ENCODE data around the gene ETS1. TPM values are rescaled to one million over a fixed set of nuclear protein-coding genes. Genes with fewer than 3 reads are reported as not detected.

The ETS1 gene
- total and polyA plus RNA-seq, 2 experiments from 2014 or later = 25.6 to 52.6 TPM

- no peak overlapping the region for H3K27ac Mint-ChIP-seq
- Histone ChIP-seq H3K36me3 (ENCODE audit: insufficient read depth) (no peaks in the 10 kb centered on the region), H3F3A (replicated peaks; ENCODE audit: low read depth) (no peaks in the 10 kb centered on the region), H3K27me3 (ENCODE audit: insufficient read depth) (peaks cover 14% of the 10 kb centered on the region), H3K4me1 (ENCODE audit: insufficient read depth) (peaks cover 73% of the 10 kb centered on the region), H2AFZ (no peak overlapping the region), H4K20me1 (replicated peaks; ENCODE audit: insufficient read depth) (peaks cover 29% of the 10 kb centered on the region), H3K4me2 (no peak overlapping the region), H3K9me2 (ENCODE audit: insufficient read depth) (no peaks in the 10 kb centered on the region), H3K4me3 (no peak overlapping the region), H3K79me2 (replicated peaks; ENCODE audit: insufficient read depth) (peaks cover 69% of the 10 kb centered on the region), H3K27ac (ENCODE audit: low read depth) (no peak overlapping the region)
- H3K27me3 Mint-ChIP-seq (ENCODE audit: insufficient read depth, low read depth, poor library complexity) = peaks cover 21% of the 10 kb centered on the region
- H3K4me1 Mint-ChIP-seq = peaks cover 57% of the 10 kb centered on the region
- no peak for DNase-seq (ENCODE audit: low spot score)
- H3K9me3 Mint-ChIP-seq = no peaks in the 10 kb centered on the region
- no peak for TF ChIP-seq ZNF331 (CRISPR knock-in tag; IDR thresholded peaks at IDR 0.05; ENCODE audit: low read depth)
- TF ChIP-seq ETS1 (IDR thresholded peaks at IDR 0.05) = no peak
- TF ChIP-seq ZNF114 (CRISPR knock-in tag; IDR thresholded peaks at IDR 0.05) = no peak
- no peak for TF ChIP-seq NANOG (IDR thresholded peaks at IDR 0.05; ENCODE audit: borderline replicate concordance)
- TF ChIP-seq, protein P1, sequence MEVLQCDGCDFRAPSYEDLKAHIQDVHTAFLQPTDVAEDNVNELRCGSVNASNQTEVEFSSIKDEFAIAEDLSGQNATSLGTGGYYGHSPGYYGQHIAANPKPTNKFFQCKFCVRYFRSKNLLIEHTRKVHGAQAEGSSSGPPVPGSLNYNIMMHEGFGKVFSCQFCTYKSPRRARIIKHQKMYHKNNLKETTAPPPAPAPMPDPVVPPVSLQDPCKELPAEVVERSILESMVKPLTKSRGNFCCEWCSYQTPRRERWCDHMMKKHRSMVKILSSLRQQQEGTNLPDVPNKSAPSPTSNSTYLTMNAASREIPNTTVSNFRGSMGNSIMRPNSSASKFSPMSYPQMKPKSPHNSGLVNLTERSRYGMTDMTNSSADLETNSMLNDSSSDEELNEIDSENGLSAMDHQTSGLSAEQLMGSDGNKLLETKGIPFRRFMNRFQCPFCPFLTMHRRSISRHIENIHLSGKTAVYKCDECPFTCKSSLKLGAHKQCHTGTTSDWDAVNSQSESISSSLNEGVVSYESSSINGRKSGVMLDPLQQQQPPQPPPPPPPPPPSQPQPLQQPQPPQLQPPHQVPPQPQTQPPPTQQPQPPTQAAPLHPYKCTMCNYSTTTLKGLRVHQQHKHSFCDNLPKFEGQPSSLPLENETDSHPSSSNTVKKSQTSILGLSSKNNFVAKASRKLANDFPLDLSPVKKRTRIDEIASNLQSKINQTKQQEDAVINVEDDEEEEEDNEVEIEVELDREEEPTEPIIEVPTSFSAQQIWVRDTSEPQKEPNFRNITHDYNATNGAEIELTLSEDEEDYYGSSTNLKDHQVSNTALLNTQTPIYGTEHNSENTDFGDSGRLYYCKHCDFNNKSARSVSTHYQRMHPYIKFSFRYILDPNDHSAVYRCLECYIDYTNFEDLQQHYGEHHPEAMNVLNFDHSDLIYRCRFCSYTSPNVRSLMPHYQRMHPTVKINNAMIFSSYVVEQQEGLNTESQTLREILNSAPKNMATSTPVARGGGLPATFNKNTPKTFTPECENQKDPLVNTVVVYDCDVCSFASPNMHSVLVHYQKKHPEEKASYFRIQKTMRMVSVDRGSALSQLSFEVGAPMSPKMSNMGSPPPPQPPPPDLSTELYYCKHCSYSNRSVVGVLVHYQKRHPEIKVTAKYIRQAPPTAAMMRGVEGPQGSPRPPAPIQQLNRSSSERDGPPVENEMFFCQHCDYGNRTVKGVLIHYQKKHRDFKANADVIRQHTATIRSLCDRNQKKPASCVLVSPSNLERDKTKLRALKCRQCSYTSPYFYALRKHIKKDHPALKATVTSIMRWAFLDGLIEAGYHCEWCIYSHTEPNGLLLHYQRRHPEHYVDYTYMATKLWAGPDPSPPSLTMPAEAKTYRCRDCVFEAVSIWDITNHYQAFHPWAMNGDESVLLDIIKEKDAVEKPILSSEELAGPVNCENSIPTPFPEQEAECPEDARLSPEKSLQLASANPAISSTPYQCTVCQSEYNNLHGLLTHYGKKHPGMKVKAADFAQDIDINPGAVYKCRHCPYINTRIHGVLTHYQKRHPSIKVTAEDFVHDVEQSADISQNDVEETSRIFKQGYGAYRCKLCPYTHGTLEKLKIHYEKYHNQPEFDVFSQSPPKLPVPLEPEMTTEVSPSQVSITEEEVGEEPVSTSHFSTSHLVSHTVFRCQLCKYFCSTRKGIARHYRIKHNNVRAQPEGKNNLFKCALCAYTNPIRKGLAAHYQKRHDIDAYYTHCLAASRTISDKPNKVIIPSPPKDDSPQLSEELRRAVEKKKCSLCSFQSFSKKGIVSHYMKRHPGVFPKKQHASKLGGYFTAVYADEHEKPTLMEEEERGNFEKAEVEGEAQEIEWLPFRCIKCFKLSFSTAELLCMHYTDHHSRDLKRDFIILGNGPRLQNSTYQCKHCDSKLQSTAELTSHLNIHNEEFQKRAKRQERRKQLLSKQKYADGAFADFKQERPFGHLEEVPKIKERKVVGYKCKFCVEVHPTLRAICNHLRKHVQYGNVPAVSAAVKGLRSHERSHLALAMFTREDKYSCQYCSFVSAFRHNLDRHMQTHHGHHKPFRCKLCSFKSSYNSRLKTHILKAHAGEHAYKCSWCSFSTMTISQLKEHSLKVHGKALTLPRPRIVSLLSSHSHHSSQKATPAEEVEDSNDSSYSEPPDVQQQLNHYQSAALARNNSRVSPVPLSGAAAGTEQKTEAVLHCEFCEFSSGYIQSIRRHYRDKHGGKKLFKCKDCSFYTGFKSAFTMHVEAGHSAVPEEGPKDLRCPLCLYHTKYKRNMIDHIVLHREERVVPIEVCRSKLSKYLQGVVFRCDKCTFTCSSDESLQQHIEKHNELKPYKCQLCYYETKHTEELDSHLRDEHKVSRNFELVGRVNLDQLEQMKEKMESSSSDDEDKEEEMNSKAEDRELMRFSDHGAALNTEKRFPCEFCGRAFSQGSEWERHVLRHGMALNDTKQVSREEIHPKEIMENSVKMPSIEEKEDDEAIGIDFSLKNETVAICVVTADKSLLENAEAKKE (CRISPR knock-in tag; IDR thresholded peaks at IDR 0.05) = no peak
- no peak for TF ChIP-seq JUNB (IDR thresholded peaks at IDR 0.05; ENCODE audit: unreplicated experiment)
- no peak for TF ChIP-seq POLR2AphosphoS5 (IDR thresholded peaks at IDR 0.05; ENCODE audit: low read depth)
- TF ChIP-seq REST (IDR thresholded peaks at IDR 0.05; ENCODE audit: unreplicated experiment) = no peak
- no peak for TF ChIP-seq EZH2phosphoT487 (IDR thresholded peaks at IDR 0.05; ENCODE audit: unreplicated experiment)
- no peak for TF ChIP-seq CTCF (conservative IDR thresholded peaks at IDR 0.05; ENCODE audit: low read depth in 2 of 2)
- no peak for TF ChIP-seq CREB1 (CRISPR knock-in tag; IDR thresholded peaks at IDR 0.05; ENCODE audit: low read depth)
- TF ChIP-seq EZH2 (IDR thresholded peaks at IDR 0.05; ENCODE audit: low read depth, unreplicated experiment) = no peak
- no peak for TF ChIP-seq STAT1 (IDR thresholded peaks at IDR 0.05; ENCODE audit: unreplicated experiment)
- no peaks in the 10 kb centered on the region for H3K36me3 Mint-ChIP-seq (ENCODE audit: low read depth)
- ATAC-seq = no peak
- no peak overlapping the region for H3K4me3 Mint-ChIP-seq
Measured at GRCh38 chr11:128518493-128519207, 68.7 kb downstream of the ETS1 start.
